Liver (tissue), 3 donors: Measurements from ENCODE around the gene FAM219A.

Source experiments
- GABPA ChIP-seq, 2 donors: IDR thresholded peaks in 1 of 2; conservative IDR thresholded peaks in 1 of 2; 2 replicates each; pipeline ENCODE4 v1.6.1; 2016; ENCODE audit warnings: antibody characterized with exemption in 2 of 2, mild to moderate bottlenecking in 1 of 2, moderate library complexity in 1 of 2
- HNF4A ChIP-seq, 2 donors: conservative IDR thresholded peaks; 2 replicates each; pipeline ENCODE4 v1.6.1; 2016; ENCODE audit warnings: antibody characterized with exemption in 2 of 2, mild to moderate bottlenecking in 2 of 2
- JUND ChIP-seq, 2 donors: IDR thresholded peaks; 2 replicates each; pipeline ENCODE4 v1.6.1; 2016; ENCODE audit warnings: antibody characterized with exemption in 2 of 2
- RAD21 ChIP-seq, 2 donors: IDR thresholded peaks; 2 replicates each; pipeline ENCODE4 v1.6.1; 2016; ENCODE audit warnings: antibody characterized with exemption in 2 of 2, mild to moderate bottlenecking in 2 of 2
- RXRA ChIP-seq, 2 donors: IDR thresholded peaks; 2 replicates each; pipeline ENCODE4 v1.6.1; 2017 to 2018; ENCODE audit warnings: antibody characterized with exemption in 2 of 2, mild to moderate bottlenecking in 1 of 2
- SP1 ChIP-seq: IDR thresholded peaks from 2 replicates; pipeline ENCODE4 v1.6.1; 2018; ENCODE audit warnings: antibody characterized with exemption, mild to moderate bottlenecking
- TAF1 ChIP-seq: conservative IDR thresholded peaks from 2 replicates; pipeline ENCODE4 v1.6.1; 2016; ENCODE audit warnings: antibody characterized with exemption, mild to moderate bottlenecking
- YY1 ChIP-seq: IDR thresholded peaks from 2 replicates; pipeline ENCODE4 v1.6.1; 2016; ENCODE audit warnings: antibody characterized with exemption, mild to moderate bottlenecking
- TF ChIP-seq, protein P1 (sequence below): fragments of 150-350 bp; IDR thresholded peaks from 2 replicates; pipeline ENCODE4 v1.5.1; 2017; ENCODE audit warnings: improper control_type of control experiment, low read depth, low read length; ENCODE audit not compliant: missing input control
- TF ChIP-seq, protein P2 (sequence below): IDR thresholded peaks from 2 replicates; pipeline ENCODE4 v1.6.1; 2016; ENCODE audit warnings: antibody characterized with exemption, mild to moderate bottlenecking
- TF ChIP-seq, protein P3 (sequence below): IDR thresholded peaks from 2 replicates; pipeline ENCODE4 v1.6.1; 2016; ENCODE audit warnings: antibody characterized with exemption
- donor health status: healthy.
- donor health status: healthy.

DNA sequence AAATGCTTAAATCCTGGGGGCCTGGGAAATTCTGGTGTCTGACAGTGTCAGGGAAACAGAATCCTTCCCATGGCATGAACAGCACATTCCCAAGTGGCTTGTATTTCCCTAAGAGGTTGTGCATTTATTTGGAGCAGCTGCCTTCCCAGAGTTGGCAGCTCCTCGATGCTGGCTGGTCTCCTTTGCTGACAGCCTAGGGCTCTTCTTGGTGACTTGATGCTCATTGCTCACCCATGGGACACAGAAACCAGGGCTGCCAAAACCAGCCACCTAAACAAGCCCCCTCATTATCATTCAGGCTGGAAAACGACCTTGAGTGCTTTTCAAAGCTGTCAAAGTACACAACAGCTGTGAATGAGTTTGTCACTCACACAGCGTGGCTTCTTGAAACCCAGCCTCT is 40.2 kb upstream of the FAM219A start:
- TF ChIP-seq, protein P1, sequence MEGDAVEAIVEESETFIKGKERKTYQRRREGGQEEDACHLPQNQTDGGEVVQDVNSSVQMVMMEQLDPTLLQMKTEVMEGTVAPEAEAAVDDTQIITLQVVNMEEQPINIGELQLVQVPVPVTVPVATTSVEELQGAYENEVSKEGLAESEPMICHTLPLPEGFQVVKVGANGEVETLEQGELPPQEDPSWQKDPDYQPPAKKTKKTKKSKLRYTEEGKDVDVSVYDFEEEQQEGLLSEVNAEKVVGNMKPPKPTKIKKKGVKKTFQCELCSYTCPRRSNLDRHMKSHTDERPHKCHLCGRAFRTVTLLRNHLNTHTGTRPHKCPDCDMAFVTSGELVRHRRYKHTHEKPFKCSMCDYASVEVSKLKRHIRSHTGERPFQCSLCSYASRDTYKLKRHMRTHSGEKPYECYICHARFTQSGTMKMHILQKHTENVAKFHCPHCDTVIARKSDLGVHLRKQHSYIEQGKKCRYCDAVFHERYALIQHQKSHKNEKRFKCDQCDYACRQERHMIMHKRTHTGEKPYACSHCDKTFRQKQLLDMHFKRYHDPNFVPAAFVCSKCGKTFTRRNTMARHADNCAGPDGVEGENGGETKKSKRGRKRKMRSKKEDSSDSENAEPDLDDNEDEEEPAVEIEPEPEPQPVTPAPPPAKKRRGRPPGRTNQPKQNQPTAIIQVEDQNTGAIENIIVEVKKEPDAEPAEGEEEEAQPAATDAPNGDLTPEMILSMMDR = no peak
- TF ChIP-seq YY1 (no peak), SP1 (no peak), HNF4A (conservative IDR thresholded peaks at IDR 0.05) (no peak), TAF1 (no peak), GABPA (IDR thresholded peaks at IDR 0.05 in 1 of 2, conservative IDR thresholded peaks at IDR 0.05 in 1 of 2) (no peak), JUND (IDR thresholded peaks at IDR 0.05) (no peak), RAD21 (IDR thresholded peaks at IDR 0.05) (no peak), RXRA (IDR thresholded peaks at IDR 0.05) (no peak)
- TF ChIP-seq, protein P2, sequence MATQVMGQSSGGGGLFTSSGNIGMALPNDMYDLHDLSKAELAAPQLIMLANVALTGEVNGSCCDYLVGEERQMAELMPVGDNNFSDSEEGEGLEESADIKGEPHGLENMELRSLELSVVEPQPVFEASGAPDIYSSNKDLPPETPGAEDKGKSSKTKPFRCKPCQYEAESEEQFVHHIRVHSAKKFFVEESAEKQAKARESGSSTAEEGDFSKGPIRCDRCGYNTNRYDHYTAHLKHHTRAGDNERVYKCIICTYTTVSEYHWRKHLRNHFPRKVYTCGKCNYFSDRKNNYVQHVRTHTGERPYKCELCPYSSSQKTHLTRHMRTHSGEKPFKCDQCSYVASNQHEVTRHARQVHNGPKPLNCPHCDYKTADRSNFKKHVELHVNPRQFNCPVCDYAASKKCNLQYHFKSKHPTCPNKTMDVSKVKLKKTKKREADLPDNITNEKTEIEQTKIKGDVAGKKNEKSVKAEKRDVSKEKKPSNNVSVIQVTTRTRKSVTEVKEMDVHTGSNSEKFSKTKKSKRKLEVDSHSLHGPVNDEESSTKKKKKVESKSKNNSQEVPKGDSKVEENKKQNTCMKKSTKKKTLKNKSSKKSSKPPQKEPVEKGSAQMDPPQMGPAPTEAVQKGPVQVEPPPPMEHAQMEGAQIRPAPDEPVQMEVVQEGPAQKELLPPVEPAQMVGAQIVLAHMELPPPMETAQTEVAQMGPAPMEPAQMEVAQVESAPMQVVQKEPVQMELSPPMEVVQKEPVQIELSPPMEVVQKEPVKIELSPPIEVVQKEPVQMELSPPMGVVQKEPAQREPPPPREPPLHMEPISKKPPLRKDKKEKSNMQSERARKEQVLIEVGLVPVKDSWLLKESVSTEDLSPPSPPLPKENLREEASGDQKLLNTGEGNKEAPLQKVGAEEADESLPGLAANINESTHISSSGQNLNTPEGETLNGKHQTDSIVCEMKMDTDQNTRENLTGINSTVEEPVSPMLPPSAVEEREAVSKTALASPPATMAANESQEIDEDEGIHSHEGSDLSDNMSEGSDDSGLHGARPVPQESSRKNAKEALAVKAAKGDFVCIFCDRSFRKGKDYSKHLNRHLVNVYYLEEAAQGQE = no peak
- TF ChIP-seq, protein P3, sequence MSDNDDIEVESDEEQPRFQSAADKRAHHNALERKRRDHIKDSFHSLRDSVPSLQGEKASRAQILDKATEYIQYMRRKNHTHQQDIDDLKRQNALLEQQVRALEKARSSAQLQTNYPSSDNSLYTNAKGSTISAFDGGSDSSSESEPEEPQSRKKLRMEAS = no peak
